HG02970 (cell line): ENCODE results near the gene NPHS1.
"Not testable (repeated sequence)": the region's sequence is repeated elsewhere in the genome, so short reads cannot be mapped to it uniquely, and the experiment has no call there.

Experiments used
- ATAC-seq: cut with Tn5 transposase; IDR thresholded peaks from one replicate; pipeline ENCODE4 v1.9.1; 2021; ENCODE audit warnings: mild to moderate bottlenecking, moderate library complexity, moderate number of reproducible peaks; ENCODE audit not compliant: unreplicated experiment, low FRiP score

NPHS1 gene

DNA sequence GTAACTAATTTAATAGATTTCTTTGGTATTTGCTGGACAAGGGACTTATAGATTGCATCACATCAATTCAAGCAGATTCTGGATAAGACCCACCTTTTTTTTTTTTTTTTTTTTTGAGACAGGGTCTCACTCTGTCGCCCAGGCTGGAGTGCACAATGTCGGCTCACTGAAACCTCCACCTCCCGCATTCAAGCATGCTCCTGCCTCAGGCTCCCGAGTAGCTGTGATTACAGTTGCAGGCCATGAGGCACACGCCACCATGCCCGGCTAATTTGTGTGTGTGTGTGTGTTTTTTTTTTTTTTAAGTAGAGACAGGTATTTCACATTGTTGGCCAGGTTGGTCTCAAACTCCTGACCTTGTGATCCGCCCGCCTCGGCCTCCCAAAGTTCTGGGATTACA is 35.5 kb downstream of the NPHS1 start:
- ATAC-seq: no peak

DNA sequence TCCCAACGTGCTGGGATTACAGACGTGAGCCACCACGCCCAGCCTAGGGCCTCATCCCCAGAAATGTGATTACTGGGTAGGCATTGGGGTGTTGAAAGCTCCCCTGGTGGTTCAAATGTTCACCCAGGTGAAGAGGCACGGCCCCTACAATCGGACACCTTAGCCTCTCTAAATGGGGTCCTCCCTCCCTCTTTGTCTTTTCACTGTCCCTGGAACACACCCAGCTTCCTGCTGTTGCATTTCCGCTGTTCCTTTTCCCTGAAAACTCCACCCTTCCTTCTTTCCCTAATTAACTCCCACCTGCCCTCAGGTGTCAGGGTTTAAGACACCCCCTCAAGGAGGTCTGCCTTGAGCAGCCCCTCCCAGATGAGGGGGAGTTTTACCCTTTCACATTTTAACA is 36.0 kb downstream of the NPHS1 start:
- no peak for ATAC-seq

DNA sequence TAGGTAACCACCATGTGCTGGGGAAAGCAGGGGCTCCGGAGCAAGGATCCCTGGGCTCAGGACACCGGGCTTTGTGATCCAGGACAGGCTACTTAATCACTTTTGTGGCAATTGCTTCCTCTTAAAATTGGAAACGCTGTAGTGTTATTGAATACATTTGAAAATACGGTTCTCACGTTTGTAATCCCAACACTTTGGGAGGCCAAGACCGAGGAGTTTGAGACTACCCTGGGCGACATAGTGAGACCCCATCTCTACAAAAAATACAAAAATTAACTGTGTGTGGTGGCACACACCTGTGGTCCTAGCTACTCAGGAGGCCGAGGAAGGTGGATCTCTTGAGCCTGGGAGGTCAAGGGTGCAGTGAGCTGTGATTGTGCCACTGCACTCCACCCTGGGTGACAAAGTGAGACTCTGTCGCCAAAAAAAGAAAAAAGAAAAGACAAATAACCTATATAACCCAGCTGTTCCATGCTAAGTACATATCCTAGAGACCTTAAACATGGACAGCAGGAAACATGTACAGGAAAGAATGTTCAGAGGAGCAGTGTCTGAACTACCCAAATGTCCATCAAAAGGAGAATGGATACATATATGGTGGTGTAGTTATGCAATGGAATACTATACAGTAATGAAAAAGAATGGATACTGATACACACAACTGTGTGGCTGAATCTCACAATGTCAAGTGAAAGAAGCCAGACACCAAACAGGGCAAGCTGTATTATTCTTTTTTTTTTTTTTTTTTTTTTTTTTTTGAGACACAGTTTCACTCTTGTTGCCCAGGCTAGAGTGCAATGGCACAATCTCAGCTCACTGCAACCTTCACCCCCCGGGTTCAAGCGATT is 39.0 kb downstream of the NPHS1 start:
- ATAC-seq: no peak

DNA sequence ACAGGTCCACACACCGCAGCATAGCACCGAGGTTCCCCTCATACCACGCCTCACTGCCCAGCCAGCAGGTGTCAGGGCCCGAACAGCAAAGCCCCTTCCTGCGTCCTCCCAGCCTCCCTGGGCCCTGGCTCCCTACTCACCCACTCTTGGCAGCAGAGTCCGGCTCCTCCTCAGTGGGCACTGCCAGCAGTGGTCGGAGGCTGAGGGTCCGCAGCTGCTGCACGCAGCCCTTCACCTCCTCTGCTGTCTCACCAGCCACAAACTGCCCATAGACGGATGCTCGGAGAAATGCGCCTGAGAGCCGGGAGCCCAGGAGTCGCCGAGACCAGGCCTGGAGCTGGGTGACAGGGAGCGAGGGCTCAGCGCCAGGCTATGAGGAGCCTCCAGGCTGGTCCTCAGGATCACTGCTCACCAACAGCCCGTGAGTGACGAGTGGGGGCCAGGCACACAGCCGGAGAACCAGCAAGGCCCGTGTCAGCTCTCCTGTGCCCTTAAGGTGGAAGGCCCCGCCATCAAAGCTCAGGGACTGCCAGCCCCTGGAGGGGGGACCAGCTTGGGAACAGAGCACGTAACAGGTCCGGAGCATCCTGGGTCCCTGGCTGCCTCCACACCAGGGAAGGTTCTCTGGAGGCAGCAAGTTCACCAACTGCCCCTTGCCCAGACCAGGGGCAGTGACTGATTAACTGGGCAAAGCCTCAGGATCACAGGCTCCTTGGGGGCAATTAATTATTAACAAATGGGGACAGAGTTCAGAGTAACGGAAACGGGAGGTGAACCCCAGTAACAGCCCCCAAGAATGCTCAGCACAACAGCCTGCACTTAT is 39.9 kb downstream of the NPHS1 start, which contains the start of gene PRODH2:
Gene PRODH2, minus strand, starts transcription at position 626 of the 823 bp plus-strand sequence. Its CDS starts 40 bp downstream, at position 586.
- no peak for ATAC-seq

DNA sequence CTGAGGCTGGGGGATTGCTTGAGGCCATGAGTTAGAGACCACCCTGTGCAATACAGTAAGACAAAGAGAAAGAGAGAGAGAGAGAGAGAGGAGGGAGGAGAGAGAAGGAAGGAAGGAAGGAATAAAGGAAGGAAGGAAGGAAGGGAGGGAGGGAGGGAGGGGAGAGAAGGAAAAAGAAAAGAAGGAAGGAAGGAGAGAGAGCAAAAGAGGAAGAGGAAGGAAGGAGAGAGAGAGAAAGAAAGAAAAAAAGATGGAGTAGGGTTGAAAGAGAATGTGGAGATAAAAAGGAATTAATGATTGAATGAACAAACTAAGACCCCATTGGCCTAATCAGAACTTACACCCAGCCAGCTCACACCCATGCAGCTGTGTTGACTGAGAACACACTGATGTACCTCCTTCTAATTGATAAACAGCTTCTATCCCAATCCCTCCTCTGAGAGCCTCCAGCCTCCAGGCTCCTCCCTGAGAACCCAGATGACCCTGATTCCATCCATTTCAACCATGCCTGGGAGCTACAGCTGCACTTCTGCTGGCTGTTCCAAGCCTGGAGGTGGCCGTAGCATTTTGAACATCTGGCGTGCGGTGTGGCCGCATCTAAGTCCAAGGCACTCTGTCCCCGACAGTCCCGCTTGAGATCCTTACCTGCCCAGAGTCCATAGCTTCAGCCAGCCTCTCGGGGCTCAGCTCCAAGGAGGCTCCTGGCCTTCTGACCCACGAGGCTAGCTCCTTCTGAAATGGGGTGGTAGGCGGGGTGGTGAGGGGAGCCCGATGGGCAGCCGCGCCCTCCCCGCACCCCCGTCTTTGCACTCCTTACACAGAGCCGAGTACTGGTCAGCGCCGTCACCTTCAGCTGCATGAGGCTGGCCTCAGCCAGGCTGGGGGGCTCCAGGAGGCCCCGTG is 40.7 kb downstream of the NPHS1 start:
- no peak for ATAC-seq

DNA sequence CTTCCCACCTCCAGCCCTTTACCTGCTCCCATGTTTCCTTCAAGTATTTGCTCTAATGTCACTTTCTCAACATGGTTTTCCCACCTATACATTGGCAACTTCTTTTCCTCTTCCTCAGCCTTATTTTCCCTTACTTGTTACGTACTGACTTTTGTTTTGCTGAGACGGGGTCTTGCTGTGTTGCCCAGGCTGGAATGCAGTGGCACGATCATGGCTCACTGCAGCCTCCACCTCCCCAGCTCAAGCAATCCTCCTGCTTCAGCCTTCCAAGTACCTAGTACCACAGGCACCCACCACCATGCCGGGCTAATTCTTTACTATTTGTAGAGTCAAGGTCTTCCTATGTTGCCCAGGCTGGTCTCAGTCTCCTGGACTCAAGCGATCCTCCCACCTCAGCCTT is 44.7 kb downstream of the NPHS1 start:
- ATAC-seq: no peak

DNA sequence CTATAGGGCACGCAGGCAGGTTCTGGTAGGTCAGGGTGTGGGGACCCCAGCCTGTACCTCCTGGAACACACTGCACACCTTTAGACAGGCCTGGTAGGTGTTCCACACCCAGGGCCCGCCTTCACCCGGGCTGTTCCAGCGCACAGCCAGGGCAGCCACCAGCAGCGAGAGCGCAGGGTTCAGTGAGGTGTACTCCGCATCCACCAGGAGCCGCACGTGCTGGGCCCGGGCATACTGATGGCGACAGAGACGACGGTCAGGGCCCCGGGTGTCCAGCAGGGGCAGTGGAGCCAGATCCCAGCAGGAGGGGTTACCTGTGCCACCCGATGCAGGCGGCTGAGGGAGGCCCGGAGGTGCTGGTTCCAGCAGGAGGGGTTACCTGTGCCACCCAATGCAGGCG is 45.7 kb downstream of the NPHS1 start:
- no peak for ATAC-seq

DNA sequence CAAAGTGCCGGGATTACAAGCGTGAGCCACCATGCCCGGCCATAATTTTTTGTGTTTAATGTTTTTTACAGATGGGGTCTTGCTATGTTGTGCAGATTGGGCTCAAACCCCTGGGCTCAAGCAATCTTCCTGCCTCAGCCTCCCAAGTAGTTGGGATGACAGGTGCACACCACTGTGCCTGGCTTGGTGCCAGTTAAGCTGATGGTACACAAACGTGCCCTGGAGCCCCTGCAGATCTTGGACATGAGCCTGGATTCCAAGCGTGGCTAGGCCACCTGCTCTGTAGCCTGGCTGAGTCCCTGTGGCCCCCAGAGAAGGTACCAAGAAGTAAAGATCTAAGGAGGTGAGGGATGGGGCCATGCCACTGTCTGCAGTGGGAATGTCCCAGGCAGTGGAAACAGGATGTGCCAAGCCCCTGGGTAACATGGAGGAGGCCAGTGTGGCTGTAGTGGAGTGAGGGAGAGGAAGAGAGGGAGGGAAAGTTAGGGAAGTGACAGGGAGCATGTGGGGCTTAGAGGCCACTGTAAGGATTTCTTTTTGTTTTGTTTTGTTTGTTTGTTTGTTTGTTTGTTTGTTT is 46.7 kb downstream of the NPHS1 start:
- ATAC-seq: no peak

DNA sequence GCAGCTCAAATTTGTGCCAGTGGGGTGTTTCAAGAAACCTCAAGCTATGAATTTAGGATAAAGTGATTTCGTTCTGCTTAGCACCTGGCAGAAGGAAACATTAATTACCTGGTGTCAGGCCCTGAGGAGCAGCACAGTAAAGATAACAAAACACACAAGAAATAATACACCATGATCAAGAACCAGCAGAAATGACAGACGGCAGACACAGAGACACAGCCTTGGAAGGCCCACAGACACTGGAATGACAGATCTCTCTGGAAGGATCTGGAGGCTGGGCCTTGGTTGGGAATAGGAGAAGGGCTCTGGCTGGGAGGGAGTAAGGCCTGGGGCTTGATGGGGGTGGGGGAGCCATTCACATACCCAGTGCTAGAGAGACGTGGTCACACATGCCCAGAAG is 50.5 kb downstream of the NPHS1 start:
- ATAC-seq: no peak

DNA sequence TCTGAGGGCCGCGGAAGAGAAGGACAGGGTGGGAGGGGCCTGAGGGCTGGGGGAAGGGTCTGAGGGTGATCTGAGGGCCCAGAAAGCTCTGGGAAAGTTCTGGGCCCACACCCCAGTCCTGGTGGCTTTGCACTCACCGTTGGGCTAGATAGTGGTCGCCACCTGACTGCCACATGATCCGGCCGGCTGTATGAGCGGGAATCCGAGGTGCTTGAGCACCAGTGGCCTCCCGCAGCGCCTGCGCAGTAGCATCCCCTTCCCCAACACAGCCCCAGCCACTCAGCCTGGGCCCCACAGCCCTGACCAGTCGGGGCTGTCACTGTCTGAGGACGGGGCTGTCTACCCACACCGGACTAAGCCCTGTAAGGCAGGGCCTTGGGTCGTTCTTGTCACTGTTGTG is 54.6 kb downstream of the NPHS1 start:
- ATAC-seq: no peak

DNA sequence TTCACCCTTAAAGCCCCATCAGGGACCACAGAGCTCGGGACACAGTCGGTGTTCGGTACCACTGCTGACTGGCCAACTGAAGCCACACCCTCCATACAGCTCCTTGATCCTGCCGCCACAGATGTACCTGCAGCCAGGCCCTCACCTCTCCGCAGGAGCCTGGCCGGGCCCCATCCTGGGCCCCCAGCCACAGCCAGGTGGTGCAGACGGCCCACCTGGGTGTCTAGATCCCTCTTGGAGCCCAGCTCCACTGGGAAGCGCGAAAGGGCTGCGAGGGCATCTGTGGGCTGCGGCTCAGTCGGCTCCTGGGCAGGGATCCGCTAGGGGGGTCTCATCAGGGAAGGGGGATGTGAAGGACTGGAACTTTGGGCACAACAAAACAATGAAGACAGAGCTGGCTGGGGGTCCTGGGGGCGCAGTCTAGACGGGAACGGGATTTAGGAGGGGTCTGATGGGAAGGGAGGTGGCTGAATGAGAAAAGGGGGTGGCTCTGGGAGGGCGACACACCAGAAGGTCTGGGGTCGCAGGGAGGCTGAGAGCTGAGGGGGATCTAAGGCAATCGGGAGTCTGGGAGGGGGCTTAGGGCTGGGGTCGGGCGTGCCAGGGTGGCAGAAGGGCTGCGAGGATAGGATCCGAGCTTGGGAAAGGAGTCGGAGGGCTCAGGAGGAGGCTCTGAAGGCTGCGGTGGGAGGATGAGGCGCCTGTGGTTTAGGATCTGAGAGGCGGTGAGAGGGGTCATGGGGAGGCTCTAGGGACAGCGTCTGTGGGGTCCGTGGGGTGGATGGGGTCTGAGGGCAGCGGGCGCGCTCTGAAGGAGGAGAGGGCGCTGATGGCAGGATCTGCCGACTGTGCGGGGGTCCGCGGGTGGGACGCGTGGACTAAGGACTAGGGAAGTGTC is 55.4 kb downstream of the NPHS1 start:
- no peak for ATAC-seq

DNA sequence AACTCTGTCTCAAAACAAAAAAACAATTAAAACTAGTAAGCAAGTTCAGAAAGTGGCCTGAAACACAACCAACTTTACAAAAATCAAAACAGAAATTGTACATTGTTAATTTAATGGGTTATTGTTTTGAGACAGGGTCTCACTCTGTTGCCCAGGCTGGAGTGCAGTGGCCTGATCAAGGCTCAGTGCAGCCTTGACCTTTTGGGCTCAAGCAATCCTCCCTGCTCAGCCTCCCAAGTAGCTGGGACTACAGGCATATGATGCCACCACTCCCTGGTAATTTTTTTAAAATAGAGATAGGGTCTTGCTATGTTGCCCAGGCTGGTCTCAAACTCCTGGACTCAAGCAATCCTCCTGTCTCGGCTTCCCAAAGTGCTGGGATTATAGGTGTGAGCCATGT is 56.7 kb downstream of the NPHS1 start:
- not testable (repeated sequence) for ATAC-seq

DNA sequence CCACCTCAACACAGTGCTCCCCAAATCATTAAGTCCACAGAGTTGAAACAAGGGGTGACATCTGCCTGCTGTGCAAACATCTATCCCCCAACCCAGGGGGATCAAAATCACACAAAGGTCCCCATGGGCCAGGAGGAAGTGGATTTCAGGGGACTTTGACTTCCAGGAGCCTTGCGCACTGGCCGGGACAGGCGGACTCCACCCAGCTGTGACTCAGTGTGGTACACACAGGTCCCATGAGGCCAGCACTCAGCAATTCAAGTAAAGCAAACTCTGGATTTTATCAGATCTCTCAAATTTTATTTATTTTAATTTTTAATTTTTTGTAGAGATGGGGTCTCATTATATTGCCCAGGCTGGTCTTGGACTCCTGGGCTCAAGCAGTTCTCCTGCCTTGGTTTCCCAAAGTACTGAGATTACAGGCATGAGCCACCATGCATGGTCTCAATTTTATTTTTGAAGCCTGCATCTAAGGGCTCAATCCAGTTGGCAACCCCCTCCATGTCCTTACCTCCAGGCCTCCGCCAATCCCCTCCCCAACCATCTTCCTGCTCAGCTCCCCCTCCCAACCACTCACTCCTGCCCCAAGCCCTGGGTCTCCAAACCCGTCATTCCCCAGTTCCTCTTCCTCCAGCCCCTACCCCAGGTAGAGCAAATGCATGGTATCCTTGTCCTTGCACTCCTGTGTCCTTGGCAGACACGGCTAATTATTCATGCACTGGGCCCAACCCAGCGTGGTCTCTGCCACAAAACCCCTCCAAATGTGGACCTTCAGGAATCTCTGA is 58.7 kb downstream of the NPHS1 start:
- no peak for ATAC-seq

DNA sequence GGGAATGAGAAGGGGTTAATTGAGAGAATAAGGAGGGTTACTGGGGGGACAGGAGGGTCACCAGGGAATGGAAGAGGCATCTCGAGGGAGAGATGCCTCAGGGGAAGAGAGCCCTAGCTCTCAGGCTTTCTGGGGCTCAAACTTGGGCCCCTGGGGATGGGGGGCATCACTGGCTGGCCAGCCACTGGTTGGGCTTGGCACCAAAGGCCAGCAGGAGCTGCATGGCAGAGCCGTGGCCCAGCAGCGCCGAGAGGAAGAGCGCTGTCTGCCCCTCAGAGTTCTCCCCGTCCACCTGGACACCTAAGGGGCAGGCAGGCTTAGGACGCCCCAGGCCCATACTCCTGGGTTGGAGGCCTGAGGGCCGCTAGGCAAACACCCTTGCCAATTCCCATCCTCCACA is 59.4 kb downstream of the NPHS1 start:
- ATAC-seq: no peak

DNA sequence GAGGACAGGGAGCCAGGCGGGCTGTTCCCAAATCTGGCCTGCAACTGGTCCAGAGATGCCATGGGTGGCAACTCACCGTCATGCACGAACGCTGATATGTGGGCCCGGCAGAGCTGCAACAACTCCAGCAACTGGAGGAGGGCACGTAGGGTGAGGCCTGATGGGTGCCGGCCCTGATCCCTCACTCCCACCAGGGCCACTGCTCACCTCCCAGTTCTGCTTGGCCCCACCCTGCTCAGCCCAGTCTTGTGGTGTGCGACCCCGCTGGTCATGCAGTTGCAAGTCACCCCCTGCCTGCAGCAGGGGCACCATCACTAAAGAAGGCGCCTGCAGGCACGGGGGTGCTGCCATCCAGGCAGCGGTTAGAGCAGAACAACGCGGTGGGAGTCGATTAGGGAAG is 60.0 kb downstream of the NPHS1 start:
- no peak for ATAC-seq

DNA sequence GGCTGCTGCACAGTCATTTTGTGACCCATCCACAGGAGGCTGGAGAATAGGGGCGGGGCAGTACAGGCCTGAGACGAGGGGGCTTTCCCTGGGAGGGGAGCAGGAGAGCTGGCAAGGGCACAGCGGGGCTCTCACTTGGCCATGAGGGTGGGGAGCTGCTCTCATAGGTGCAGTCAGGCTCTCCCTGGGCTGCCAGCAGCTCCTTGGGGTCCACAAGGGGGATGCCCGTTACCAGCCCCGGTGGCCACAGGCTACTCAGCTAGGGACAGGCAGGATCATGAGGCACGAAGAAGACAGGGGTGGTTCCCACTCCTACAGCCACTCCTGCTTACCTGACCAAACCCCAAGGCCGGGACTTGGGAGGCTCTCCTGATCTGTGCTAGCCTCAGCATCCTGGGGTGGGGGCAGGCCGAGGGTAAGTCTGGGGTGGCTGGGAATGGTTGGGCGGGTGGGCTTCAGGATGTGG is 60.5 kb downstream of the NPHS1 start:
- ATAC-seq: no peak

DNA sequence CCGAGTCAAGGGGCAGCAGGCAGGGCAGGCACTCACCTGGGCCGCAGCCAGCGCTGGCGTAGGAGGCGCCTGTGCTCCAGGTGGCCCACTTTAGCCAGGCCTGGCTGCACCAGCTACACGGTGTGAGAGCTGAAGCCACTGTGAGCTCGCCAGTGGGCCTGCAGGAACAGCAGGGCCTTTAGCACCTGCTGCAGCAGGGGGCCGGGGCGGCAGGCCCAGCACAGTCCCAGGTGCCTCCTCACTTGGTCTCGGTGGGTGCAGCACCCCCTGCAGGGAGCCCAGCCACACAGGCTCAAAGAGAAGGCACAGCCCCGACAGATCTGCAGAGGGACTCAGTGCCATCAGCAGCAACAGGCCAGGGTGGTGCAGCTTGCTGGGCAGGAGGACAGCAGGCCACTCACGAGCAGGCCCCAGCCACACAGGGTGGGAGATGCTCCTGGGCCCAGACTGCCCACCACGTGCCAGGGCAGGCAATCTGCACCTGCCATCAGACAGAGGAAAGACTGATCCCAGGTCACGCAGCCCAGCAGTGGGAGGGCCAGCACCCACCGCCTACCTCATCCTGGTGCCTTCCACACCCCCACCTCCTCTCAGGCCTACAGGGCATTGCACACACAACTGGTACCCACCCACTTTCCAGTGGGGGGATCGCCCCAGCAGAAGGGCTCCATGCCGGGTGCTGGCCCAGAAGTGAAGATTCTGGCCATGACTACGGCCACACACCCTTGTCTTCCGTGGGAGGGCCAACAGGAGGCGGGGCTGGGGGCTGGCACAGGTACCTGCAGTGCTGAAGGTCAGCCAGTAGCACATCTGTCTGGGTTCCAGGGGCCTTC is 61.1 kb downstream of the NPHS1 start:
- ATAC-seq: no peak
